Stimulated activated CD8-positive, alpha-beta memory T cell treated with anti-CD3 and anti-CD28 coated beads, Interleukin-4, amount 100 ng/mL, for 24 hours (primary cell): Measurements from ENCODE around the gene CHKA.

ENCODE experiments used
- DNase-seq: peaks from one replicate; pipeline ENCODE4 v3.0.0-alpha.2; 2020; ENCODE audit warnings: low read depth

The CHKA gene

GRCh38 chr11:68013611-68014156, 107.5 kb downstream of the CHKA start:
- DNase-seq, result no peak

DNA sequence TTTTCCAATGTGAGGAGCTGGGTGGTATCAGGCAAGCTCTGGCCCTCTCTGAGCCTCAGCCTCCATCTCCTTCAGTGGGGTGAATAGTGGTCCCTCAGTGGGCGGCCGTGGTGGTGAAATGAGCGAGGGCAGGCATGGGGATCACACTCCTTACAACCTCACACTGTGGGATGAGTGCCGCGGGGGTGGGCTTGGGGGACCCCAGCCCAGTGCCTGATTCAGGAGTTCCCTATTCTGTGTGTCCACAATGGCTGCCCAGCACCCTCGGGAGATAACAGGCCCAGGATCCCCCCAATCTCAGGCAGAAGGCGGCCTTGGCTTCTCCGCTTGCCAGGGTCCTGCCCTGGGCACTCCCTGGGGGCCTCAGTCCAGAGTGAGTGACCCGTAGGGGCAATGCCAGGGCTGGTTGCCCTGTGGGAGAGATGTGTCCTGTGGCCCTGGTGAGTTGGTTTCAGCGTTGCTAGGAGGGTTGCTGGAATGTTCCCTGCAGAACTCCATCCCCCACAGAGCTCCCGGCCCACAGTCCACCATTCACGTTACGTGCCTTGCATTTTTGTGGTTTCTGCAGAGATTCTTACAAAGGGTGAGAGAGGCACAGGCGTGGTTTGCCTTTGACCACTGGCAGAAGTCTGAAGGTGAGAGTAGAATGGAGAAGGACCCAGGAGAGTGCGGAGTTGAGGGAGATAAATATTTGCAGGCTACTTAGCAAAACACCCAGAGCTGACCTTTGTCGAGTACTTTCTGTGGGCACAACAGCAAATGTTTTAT, 108.2 kb downstream of the CHKA start:
- DNase-seq, result no peak

DNA sequence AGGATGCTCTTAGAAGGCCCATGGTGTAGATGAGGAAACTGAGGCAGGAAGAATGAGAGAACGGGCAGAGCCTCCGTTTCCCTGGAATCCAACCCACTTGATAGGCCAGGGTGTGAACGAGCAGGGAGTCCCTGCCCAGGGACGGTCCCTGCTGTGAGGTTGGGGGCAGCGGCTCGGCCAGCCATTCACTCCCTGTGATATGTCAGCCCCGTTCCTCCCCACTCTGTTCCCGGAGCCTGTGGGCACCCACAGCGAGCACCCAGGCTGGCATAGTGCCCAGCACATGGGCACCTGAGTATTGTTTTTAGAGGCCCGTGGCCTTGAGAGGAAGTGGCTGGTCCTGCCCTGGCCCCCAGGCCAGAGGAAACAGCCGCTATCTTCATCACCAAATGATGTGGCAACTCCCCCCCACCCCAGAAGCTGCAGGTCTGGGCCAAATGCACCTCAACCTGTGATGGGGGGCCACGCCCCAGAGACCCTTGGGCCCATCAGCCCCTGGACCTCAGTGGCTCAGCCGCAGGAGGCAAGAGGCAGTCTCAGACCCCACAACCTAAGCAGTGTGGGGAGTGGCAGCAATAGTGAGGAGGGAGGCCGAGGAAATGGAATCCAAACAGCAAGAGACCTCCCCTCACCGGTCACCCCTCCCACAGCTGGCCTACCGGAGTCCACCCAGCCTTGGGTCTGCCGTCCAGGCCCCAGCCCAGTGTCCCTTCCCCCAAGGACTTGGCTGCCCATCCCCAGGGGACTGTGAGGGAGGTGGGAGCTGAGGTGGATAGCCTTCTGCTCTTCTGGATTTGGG, 108.9 kb downstream of the CHKA start:
- no peak for DNase-seq

DNA sequence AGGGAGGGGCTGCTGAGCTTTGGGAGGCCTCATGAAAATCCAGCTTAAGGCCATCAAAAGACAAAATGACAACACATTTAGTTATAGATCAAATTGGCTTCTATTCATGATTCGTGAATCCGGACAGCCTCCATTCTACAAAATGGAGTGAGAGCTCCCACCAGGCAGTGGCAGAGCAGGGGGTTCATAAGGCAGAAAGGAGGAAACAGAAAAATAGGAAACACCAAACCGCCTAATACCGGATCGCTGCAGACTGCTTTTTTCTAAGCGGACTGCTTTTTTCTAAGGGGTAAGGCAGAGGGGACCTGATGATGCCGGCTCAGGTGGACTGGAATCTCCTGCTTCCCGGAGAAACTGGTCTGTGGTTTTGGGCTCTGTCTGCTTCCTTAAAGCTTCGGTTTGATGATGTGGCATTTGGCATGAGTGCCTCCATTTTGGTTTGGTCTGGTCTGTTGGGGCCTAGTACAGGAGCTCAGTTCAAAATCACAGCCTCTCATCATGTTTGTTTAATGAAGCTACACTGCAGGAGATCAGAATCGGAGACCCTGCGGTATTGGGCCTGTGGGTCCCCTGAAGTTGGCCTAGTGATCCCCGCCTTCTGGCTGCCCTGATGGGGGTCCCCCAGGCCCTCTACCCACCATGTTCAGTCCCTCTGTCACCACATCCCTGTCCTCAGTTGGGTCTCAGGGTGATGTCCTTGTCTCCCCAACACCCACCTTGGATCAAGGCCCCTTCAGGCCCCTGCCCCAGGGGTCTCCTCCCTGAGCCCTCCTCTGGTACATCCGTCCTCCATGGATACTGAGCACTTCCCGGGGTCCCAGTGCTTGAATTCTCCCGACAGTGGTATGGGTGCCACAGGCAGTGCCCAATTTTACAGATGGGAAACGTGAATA, 109.9 kb downstream of the CHKA start:
- DNase-seq, result no peak

DNA sequence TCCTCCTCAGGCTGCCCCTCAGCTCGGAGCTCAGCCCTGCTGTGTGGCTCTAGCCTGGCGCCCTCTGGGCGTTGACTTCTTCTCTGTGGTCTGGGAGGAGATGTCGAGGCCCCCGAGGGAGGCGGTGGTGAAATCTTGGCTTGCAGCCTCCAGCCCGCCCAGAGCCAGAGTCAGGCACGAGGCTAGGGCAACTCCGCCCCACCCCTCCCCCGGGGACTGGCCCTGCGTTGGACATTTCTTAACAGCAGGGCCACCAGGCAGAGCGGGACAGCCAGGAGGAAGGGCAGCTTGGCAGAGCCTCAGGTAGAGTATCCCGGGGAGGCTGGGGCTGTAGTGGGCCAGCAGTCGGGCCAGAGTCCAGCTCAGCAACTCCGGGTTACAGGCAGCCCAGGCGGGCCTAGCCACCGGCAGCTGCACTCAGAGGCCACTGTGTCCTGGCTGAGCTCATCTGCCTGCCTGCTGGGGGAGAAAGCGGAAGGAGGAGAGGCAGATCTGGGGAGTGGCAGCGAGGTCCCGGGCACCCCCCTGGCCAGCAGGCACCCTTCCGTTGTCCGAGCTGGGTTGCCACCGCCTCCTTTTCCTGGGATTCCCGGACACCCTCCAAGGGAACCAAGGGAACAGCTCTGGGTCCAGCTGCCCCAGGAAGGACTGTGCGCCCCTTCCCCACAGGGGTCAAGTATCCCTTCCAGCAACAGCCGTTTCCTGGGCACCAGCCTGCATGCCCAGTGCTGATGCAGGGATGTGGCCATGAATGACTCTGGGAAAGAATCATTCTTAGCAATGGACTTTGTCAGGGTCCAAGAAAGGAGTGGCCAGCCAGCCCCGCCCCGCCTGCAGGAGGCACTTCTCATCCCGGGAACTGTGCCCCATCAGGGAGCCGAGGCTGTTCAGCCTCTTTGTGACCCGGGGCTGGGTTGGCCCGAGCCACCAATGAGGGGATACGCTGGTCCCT, 110.8 kb downstream of the CHKA start, which contains the start of gene ALDH3B1:
TSS of gene ALDH3B1 (plus strand) at position 238 of the 952 bp plus-strand sequence. CDS start 4,971 bp downstream, outside the sequence.
- no peak for DNase-seq

- DNase-seq, result no peak
Observed at GRCh38 chr11:68009391-68010089, 111.6 kb downstream of the CHKA start.

DNA sequence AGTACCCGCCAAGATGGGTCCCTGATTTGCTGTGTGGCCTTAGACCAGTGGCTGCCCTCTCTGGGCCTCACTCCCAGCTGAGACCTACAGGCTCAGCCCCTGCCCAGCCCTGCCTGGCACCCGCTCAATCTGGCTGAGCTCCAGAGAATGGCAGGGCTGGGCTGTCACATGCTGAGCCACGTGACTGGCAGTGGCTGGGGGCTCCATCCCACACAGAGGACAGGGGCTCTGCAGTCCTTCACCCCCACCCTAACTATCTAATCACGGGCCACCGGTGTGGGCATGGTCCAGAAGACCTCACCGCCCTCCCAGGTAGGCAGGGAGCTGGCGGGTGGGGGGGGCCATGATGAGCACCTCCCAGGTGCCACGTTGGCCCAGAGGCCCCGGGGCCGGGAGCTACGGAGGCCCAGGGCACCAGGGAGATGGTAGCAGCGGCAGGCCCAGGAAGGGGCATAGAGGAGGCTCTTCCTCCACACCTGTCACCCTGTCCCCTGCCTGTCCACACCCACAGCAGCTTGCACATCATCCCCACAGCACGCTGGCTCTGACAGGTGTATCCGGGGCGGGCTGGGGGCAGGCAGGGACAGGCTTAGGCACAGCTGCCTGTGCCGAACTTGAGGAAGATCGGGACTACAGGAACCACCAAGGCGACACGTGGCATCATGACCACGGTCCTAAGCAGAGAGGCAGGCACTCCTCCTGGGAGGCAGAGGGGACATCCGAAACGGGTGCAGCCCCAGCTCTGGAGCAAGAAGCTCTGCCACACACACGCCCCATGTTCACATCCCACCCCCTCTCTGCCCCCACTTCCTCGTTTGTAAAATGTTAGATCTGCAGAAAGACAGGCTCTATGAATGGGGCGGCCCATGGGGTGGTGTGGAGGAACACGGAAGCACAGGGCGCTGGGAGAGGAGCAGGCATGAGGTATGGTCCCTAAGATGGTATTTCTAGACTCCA, 112.5 kb downstream of the CHKA start:
- DNase-seq, result no peak

GRCh38 chr11:68007498-68008380, 113.4 kb downstream of the CHKA start:
- DNase-seq, result no peak

DNA sequence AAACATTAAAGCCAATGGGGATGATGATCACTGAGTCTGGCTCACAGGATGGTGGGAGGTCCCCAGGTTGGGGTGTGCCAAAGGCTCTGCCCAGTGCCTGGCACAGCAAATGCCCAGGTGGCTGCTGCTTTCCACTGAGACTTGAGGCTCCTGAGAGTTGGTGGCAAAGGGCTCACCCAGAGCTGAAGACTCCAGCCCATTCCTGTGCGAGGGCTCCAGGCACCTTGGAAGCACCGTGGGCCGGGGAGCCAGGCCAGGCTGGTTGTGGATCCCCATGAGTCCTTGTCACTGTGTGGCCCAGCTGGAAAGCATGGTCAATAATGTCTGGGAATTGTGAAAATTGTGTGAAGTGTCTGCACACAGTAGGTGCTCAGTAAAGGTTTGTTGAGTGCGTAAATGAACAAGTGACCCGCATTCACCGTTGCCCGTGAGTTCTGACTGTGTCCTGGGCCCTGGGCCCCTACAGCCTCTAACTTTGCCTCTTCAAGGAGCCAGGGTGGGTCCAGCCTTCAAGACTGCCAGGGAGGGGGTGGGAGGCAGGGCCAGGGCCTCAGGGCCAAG, 114.5 kb downstream of the CHKA start:
- DNase-seq, result no peak

DNA sequence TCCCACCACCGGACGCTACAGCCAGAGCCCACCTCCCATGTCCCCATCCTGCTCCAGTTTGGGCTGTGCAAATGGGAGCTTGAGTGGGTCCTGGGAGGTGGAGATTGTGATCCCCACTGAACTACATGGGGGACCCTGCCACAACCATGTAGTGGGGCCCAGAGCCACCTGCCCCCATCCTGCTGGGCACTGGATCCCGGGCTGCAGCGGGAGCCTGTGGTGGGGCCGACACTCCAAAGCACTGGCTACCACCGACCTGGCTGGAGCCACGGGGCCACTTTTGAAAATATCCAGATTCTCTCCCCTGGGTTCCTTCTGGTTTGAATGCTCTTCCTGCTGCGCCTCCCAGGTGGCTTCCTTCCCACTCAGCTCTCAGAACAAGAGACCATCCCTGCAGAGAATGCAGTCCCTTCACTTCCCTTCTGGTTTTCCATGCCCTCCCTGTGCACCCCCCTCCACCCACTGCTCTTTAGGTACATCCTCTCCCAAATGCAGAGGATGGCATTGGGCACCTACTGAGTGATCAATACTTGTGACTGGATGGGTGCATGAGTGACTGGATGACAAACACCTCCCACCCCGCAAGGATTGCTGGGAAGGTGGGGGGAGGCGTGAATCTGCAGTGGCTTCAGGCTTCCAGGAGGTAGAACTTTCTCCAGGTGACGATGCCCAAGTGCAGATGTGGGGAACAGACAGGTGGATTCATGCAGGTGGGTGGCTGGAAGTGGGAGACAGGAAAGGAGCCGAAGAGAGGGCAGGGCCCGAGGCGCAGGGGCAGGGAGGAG, 116.4 kb downstream of the CHKA start:
- no peak for DNase-seq

- peak; percentile 72 for DNase-seq
Observed at GRCh38 chr11:68003846-68004550, 117.2 kb downstream of the CHKA start, which contains the start of gene UNC93B1. UNC93B1 (minus strand) TSS chr11:68004097; CDS start chr11:68004043, 54 bp downstream.

- no peak for DNase-seq
Observed at GRCh38 chr11:68002938-68003845, 118.0 kb downstream of the CHKA start.
